ENCODE results near the gene ZCWPW1. TPM values are rescaled to one million over a fixed set of nuclear protein-coding genes. Genes with fewer than 3 reads are reported as not detected.
A peak's percentile ranks its signal among the peaks of the same experiment; 100 is the strongest.

Gene ZCWPW1
- total RNA-seq, 1 experiment from 2014 or later = 3.4 TPM

DNA sequence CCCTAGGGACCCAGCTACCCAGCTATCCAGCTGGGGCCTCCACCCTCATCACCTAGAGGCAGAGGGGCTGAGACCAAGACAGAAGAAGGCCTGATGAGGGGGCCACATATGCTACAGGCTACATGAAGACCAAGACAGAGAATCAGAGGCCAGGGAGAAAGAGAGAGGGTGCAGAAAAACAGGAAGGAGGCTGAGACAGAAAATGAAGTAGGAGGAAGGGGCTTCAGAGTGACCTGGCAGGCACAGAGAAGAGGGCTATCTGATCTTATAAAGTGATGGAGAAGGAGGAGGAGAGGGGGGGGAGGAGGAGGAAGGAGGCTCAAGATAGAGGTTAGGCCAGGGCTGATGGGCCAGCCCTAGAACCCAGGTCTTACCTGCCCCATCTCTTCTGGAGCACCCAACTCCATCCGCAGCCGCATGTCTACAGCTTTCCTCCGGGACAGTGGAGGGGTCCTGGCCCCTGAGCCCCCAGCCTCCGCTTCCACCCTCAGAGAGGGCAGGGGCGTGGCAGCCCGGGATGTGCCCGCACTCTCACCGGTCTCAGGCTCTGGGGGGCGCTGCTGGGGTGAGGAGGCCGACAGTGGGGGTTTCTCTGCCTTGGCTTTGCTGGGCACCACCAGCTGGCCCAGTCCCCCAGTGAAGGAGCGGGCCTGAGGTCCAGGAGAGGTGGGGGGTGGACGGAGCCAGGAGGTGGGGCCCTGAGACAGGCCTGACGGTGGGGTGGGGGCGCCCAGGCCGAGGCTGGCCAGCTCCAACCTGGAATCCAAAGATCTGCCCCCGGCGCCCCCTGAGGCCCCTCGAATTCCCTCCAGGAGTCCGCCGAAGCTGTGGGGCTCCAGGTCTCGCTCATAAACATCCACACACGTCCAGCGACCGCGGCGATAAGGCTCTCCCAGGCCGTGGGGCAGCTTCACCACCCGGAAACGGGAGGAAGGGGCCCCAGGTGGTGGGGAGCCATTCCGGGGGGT is 48.7 kb upstream of the ZCWPW1 start:
- H3K4me1 Mint-ChIP-seq (ENCODE audit: low read depth, unreplicated experiment) = peaks cover 22% of the 10 kb centered on the region
- no TSS peak for BruUV-seq (replicated peaks)
- POLR2A ChIA-PET = no interaction called here
- Histone ChIP-seq H3K36me3 (ENCODE audit: control insufficient read depth, insufficient read depth, low read length) (0 out of 2 replicates have a peak, but pooled peaks cover 1% of the 10 kb centered on the region), H3K9me3 (no peaks in the 10 kb centered on the region), H3K4me1 (no peaks in the 10 kb centered on the region), H3K27me3 (replicated peaks; ENCODE audit: control insufficient read depth, insufficient read depth, low read length) (no peaks in the 10 kb centered on the region), H3K4me3 (ENCODE audit: low read depth, low read length) (no peak overlapping the region)
- DNase-seq = no peak
- TF ChIP-seq, protein P1, sequence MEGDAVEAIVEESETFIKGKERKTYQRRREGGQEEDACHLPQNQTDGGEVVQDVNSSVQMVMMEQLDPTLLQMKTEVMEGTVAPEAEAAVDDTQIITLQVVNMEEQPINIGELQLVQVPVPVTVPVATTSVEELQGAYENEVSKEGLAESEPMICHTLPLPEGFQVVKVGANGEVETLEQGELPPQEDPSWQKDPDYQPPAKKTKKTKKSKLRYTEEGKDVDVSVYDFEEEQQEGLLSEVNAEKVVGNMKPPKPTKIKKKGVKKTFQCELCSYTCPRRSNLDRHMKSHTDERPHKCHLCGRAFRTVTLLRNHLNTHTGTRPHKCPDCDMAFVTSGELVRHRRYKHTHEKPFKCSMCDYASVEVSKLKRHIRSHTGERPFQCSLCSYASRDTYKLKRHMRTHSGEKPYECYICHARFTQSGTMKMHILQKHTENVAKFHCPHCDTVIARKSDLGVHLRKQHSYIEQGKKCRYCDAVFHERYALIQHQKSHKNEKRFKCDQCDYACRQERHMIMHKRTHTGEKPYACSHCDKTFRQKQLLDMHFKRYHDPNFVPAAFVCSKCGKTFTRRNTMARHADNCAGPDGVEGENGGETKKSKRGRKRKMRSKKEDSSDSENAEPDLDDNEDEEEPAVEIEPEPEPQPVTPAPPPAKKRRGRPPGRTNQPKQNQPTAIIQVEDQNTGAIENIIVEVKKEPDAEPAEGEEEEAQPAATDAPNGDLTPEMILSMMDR (IDR thresholded peaks at IDR 0.05; ENCODE audit: insufficient read depth in 1 of 2, low read depth in 1 of 2, low read length in 1 of 2, severe bottlenecking in 1 of 2, unreplicated experiment in 1 of 2) = no peak
- no peaks in the 10 kb centered on the region for H3K27me3 Mint-ChIP-seq (ENCODE audit: insufficient read depth, unreplicated experiment)
- intact Hi-C loops (cut with micrococcal nuclease; ENCODE audit: unreplicated experiment) = no loop called here
- peak overlapping the region; percentile 61 for H3K4me3 Mint-ChIP-seq (ENCODE audit: unreplicated experiment)
- H3K36me3 Mint-ChIP-seq (ENCODE audit: insufficient read depth, unreplicated experiment) = peaks cover 20% of the 10 kb centered on the region
- CTCF ChIA-PET = interaction anchor here (0.7 to 2.0 kb wide), 2 partner anchors 8 to 85 kb away, joined by 6 to 9 read pairs; no protein-coding TSS in a partner anchor
- H3K9me3 Mint-ChIP-seq (ENCODE audit: unreplicated experiment) = no peaks in the 10 kb centered on the region
- no peak overlapping the region for H3K27ac Mint-ChIP-seq (ENCODE audit: unreplicated experiment)

DNA sequence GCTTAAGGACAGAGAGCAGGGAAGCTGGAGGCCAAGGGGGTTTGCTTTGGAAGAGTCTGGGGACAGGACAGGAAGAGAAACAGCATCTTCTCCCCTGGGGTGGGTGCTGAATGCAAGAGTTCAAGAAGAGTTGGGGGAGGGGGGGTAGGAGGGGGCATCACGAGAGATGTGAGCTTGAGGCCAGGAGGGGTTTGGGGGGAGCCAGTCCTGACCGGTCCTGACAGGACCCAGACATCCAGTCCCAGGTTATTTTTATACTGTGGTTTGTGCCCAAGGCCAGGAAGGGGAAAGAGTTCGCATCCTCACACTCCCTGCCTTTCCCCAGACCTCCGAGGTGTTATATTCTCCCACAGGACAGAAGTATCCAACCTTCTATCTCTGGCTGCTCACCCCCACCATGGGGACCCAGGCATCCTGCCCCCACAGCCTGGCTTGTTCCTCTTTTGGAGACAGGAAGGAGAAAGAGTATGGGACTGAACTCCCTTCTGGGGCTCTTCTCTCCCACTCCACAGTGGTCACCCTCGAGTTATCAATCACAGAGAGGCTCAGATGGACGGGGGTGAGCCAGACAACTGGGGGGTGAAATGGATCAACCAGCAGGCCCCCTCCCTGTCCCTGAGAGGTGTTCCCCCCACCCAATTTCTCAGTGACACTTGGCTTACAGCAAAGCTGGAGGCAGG is 47.7 kb upstream of the ZCWPW1 start:
- H3K4me3 Mint-ChIP-seq (ENCODE audit: unreplicated experiment) = peak overlapping the region; percentile 8
- ChIA-PET POLR2A (no interaction called here), CTCF (no interaction called here)
- H3K9me3 ChIP-seq = no peaks in the 10 kb centered on the region
- TF ChIP-seq, protein P1 (IDR thresholded peaks at IDR 0.05; ENCODE audit: insufficient read depth in 1 of 2, low read depth in 1 of 2, low read length in 1 of 2, severe bottlenecking in 1 of 2, unreplicated experiment in 1 of 2) = no peak
- H3K4me1 ChIP-seq = no peaks in the 10 kb centered on the region
- DNase-seq = no peak
- intact Hi-C loops (cut with micrococcal nuclease; ENCODE audit: unreplicated experiment) = no loop called here
- no peak overlapping the region for H3K27ac Mint-ChIP-seq (ENCODE audit: unreplicated experiment)
- H3K4me3 ChIP-seq (ENCODE audit: low read depth, low read length) = no peak overlapping the region
- no TSS peak for BruUV-seq (replicated peaks)
- H3K4me1 Mint-ChIP-seq (ENCODE audit: low read depth, unreplicated experiment) = peaks cover 22% of the 10 kb centered on the region
- no peaks in the 10 kb centered on the region for H3K27me3 ChIP-seq (replicated peaks; ENCODE audit: control insufficient read depth, insufficient read depth, low read length)
- no peaks in the 10 kb centered on the region for H3K9me3 Mint-ChIP-seq (ENCODE audit: unreplicated experiment)
- no peaks in the 10 kb centered on the region for H3K27me3 Mint-ChIP-seq (ENCODE audit: insufficient read depth, unreplicated experiment)
- H3K36me3 ChIP-seq (ENCODE audit: control insufficient read depth, insufficient read depth, low read length) = 0 out of 2 replicates have a peak, but pooled peaks cover 1% of the 10 kb centered on the region
- H3K36me3 Mint-ChIP-seq (ENCODE audit: insufficient read depth, unreplicated experiment) = peaks cover 20% of the 10 kb centered on the region

DNA sequence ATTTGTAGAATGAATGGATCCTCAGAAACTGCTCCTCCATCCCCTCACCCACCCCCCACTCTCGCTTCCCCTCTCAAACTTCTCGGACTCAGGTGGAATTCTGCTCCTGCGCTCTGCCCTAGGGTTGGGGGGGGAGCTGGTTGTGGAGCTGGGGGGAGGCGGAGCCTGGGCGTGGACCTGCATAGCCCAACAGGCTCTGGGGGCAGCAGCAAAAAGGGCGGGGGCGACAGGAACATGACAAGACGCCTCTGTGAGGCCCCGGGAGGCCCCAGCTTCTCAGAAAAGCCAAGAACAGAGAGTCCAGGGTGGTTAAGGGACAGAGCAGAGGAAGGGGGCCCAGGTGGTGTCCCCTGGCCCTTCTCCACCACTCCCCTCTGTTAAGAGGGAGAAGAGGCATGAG is 47.0 kb upstream of the ZCWPW1 start:
- POLR2A ChIA-PET = no interaction called here
- intact Hi-C loops (cut with micrococcal nuclease; ENCODE audit: unreplicated experiment) = no loop called here
- Histone ChIP-seq H3K27me3 (replicated peaks; ENCODE audit: control insufficient read depth, insufficient read depth, low read length) (no peaks in the 10 kb centered on the region), H3K36me3 (ENCODE audit: control insufficient read depth, insufficient read depth, low read length) (0 out of 2 replicates have a peak, but pooled peaks cover 1% of the 10 kb centered on the region), H3K4me1 (no peaks in the 10 kb centered on the region), H3K4me3 (ENCODE audit: low read depth, low read length) (no peak overlapping the region), H3K9me3 (no peaks in the 10 kb centered on the region)
- TF ChIP-seq, protein P1 (IDR thresholded peaks at IDR 0.05; ENCODE audit: insufficient read depth in 1 of 2, low read depth in 1 of 2, low read length in 1 of 2, severe bottlenecking in 1 of 2, unreplicated experiment in 1 of 2) = no peak
- CTCF ChIA-PET = interaction anchor here (0.6 kb wide), 1 partner anchor 11 kb away, joined by 3 read pairs; no protein-coding TSS in a partner anchor
- Mint-ChIP-seq H3K27ac (ENCODE audit: unreplicated experiment) (no peak overlapping the region), H3K9me3 (ENCODE audit: unreplicated experiment) (no peaks in the 10 kb centered on the region), H3K27me3 (ENCODE audit: insufficient read depth, unreplicated experiment) (no peaks in the 10 kb centered on the region), H3K4me3 (ENCODE audit: unreplicated experiment) (peak overlapping the region; percentile 8), H3K4me1 (ENCODE audit: low read depth, unreplicated experiment) (peaks cover 22% of the 10 kb centered on the region), H3K36me3 (ENCODE audit: insufficient read depth, unreplicated experiment) (peaks cover 20% of the 10 kb centered on the region)
- no peak for DNase-seq
- no TSS peak for BruUV-seq (replicated peaks)
